ENCODE data around the gene GAS2L2.

- TF ChIP-seq, protein P1, sequence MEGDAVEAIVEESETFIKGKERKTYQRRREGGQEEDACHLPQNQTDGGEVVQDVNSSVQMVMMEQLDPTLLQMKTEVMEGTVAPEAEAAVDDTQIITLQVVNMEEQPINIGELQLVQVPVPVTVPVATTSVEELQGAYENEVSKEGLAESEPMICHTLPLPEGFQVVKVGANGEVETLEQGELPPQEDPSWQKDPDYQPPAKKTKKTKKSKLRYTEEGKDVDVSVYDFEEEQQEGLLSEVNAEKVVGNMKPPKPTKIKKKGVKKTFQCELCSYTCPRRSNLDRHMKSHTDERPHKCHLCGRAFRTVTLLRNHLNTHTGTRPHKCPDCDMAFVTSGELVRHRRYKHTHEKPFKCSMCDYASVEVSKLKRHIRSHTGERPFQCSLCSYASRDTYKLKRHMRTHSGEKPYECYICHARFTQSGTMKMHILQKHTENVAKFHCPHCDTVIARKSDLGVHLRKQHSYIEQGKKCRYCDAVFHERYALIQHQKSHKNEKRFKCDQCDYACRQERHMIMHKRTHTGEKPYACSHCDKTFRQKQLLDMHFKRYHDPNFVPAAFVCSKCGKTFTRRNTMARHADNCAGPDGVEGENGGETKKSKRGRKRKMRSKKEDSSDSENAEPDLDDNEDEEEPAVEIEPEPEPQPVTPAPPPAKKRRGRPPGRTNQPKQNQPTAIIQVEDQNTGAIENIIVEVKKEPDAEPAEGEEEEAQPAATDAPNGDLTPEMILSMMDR (IDR thresholded peaks at IDR 0.05 in 8 of 11, conservative IDR thresholded peaks at IDR 0.05 in 3 of 11): no peak
- TF ChIP-seq POLR2A (IDR thresholded peaks at IDR 0.05): no peak
Measured at GRCh38 chr17:35731917-35732805, 20.9 kb downstream of the GAS2L2 start.
